T-helper 2 cell treated with Interferon-gamma antibody and Interleukin-4, amounts not matched to agents 100 ng/mL and 5 ng/mL, for 36 hours (primary cell): ENCODE measurements around the gene ADPRH. TPM values are rescaled to one million over a fixed set of nuclear protein-coding genes. Genes with fewer than 3 reads are reported as not detected.

Source experiments
- intact Hi-C: fragments of 100-400 bp; cut with micrococcal nuclease; formaldehyde crosslinking; loops from one replicate; pipeline ENCODE4 v1.15.1; 2023
- total RNA-seq: library from RNA; stranded (reverse); gene quantifications from 2 replicates; pipeline ENCODE4 v1.2.3, GENCODE V29; 2022

ADPRH gene
- total RNA-seq, 1 donor from 2014 or later = 2.8 TPM

- intact Hi-C loops = no loop called here
These were observed 46.9 kb downstream of the ADPRH start for GRCh38 chr3:119626196-119626595.

- intact Hi-C loops = no loop called here
These were observed 48.2 kb downstream of the ADPRH start for GRCh38 chr3:119627461-119627860.

- intact Hi-C loops = no loop called here
These were observed 49.1 kb downstream of the ADPRH start for GRCh38 chr3:119628390-119628789.

GRCh38 chr3:119628816-119629445, 49.6 kb downstream of the ADPRH start:
- intact Hi-C loops = loop anchor here (1.0 kb wide), 1 partner anchor 8 kb away; no protein-coding TSS in a partner anchor

- intact Hi-C loops = no loop called here
These were observed 51.0 kb downstream of the ADPRH start for GRCh38 chr3:119630128-119630879.

GRCh38 chr3:119630880-119631329, 51.6 kb downstream of the ADPRH start:
- intact Hi-C loops = no loop called here

GRCh38 chr3:119631516-119631915, 52.2 kb downstream of the ADPRH start:
- intact Hi-C loops = no loop called here

- intact Hi-C loops = no loop called here
These were observed 52.9 kb downstream of the ADPRH start for GRCh38 chr3:119632216-119632615.

- intact Hi-C loops = no loop called here
These were observed 53.5 kb downstream of the ADPRH start for GRCh38 chr3:119632829-119633228.

- intact Hi-C loops = loop anchor here (5.0 kb wide), 3 partner anchors 53 to 393 kb away; partner anchors contain the start of gene B4GALT4
These were observed 56.4 kb downstream of the ADPRH start for GRCh38 chr3:119635719-119636118.

- intact Hi-C loops = loop anchor here (5.0 kb wide), 3 partner anchors 54 to 394 kb away; partner anchors contain the start of gene B4GALT4
These were observed 57.0 kb downstream of the ADPRH start for GRCh38 chr3:119636249-119636648.

GRCh38 chr3:119636891-119637611, 57.8 kb downstream of the ADPRH start:
- intact Hi-C loops = loop anchor here (1.0 to 5.0 kb wide), 4 partner anchors 8 to 395 kb away; partner anchors contain the start of gene B4GALT4

GRCh38 chr3:119637679-119638477, 58.6 kb downstream of the ADPRH start:
- intact Hi-C loops = loop anchor here (1.0 to 5.0 kb wide), 8 partner anchors 9 to 457 kb away; partner anchors contain the start of genes B4GALT4, GSK3B, TIMMDC1 and TMEM39A

Other genes starting within 250 kb of the ADPRH start
- gene TMEM39A, start 115.9 kb upstream of the ADPRH start, total RNA-seq = 43.7 and 48.3 TPM in 2 replicates
- 28.1 and 29.5 TPM in 2 replicates for gene POGLUT1, start 110.5 kb upstream of the ADPRH start, total RNA-seq
- 66.1 and 68.1 TPM in 2 replicates for gene TIMMDC1, start 80.9 kb upstream of the ADPRH start, total RNA-seq
- gene CD80, start 19.9 kb upstream of the ADPRH start, total RNA-seq = 9.6 and 11.1 TPM in 2 replicates
- not detected in 2 replicates for gene PLA1A, start 18.4 kb downstream of the ADPRH start, total RNA-seq
- gene POPDC2, start 81.1 kb downstream of the ADPRH start, total RNA-seq = 2.2 and 2.6 TPM in 2 replicates
- gene COX17, start 97.9 kb downstream of the ADPRH start, total RNA-seq = 47.2 and 50.3 TPM in 2 replicates
- gene CFAP91, start 123.5 kb downstream of the ADPRH start, total RNA-seq = not detected in 2 replicates
- gene NR1I2, start 202.6 kb downstream of the ADPRH start, total RNA-seq = 0.07 and 0.09 TPM in 2 replicates